ENCODE measurements around the gene C20orf204. TPM values are rescaled to one million over a fixed set of nuclear protein-coding genes. Genes with fewer than 3 reads are reported as not detected.

The C20orf204 gene
- total and polyA plus RNA-seq, 7 donors = under 0.01 to 1.7 (median 0.41) TPM; not detected in 2

DNA sequence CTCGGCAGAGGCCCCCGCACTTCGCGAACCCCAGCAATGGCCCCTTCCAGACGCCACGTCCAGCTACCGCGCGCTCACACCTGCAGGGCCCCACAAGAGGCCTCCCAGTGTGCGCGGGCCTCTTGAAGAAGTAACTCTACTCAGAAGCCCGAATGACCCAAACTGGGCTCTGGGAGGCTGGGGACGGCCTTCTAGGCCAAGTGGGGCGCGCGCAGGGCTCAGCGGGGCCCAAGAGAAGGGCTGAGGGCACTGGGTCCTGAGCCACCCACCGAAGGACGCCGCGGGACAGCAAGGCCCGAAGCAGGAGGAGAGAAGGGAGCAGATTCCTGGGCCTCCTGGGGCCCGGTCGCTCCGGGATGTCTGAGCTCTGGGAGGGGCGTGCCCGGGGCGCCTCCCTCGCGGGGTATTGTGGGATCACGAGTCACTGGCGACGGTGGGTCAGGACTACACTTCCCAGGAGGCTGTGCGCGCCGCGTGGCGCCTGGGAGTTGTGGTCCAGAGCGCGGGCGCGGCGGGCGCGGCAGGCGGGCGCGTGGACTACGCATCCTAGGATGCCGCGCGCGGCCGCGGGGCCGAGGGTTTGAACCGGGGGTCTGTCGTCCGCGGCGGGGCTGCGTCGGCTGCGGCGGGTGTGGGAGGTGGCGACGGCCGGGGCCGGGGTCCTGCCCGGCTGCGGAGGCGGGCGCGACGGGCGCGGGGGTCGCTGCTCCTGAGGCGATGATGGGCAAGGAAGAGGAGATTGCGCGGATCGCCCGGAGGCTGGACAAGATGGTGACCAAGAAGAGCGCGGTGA lies 26.8 kb downstream of the C20orf204 start, which contains the start of gene TCEA2:
TCEA2 (plus strand) TSS at position 603 of the 793 bp plus-strand sequence; CDS start at position 718, 115 bp downstream.
- no peaks in the 10 kb centered on the region for H3K9me3 ChIP-seq
- peak within 1 kb of the TSS; percentile 77 to 91 (median 88) for H3K27ac ChIP-seq
- 8 to 11% methylated on average over 85 of the region's 85 CpGs for WGBS, 2 donors
- H3K4me1 ChIP-seq = peaks cover 0 to 31% (median 25%) of the 10 kb centered on the region in 4 donors
- no peaks in the 10 kb centered on the region for H3K36me3 ChIP-seq
- peak; percentile 72 to 82 for TF ChIP-seq POLR2A (IDR thresholded peaks at IDR 0.05)
- TF ChIP-seq EP300 (IDR thresholded peaks at IDR 0.05) = no peak
- TF ChIP-seq POLR2AphosphoS5 (IDR thresholded peaks at IDR 0.05) = peak; percentile 79 to 95 (median 90)
- TF ChIP-seq, protein P1, sequence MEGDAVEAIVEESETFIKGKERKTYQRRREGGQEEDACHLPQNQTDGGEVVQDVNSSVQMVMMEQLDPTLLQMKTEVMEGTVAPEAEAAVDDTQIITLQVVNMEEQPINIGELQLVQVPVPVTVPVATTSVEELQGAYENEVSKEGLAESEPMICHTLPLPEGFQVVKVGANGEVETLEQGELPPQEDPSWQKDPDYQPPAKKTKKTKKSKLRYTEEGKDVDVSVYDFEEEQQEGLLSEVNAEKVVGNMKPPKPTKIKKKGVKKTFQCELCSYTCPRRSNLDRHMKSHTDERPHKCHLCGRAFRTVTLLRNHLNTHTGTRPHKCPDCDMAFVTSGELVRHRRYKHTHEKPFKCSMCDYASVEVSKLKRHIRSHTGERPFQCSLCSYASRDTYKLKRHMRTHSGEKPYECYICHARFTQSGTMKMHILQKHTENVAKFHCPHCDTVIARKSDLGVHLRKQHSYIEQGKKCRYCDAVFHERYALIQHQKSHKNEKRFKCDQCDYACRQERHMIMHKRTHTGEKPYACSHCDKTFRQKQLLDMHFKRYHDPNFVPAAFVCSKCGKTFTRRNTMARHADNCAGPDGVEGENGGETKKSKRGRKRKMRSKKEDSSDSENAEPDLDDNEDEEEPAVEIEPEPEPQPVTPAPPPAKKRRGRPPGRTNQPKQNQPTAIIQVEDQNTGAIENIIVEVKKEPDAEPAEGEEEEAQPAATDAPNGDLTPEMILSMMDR (IDR thresholded peaks at IDR 0.05) = no peak
- H3K27me3 ChIP-seq = no peaks in the 10 kb centered on the region
- H3K4me3 ChIP-seq = peak within 1 kb of the TSS; percentile 72 to 95 (median 89)
- intact Hi-C loops (cut with DNase I) = loop anchor here (1.0 kb wide), 1 partner anchor 81 kb away; the partner anchor contains the start of gene PRPF6
- peak; percentile 98 for DNase-seq

DNA sequence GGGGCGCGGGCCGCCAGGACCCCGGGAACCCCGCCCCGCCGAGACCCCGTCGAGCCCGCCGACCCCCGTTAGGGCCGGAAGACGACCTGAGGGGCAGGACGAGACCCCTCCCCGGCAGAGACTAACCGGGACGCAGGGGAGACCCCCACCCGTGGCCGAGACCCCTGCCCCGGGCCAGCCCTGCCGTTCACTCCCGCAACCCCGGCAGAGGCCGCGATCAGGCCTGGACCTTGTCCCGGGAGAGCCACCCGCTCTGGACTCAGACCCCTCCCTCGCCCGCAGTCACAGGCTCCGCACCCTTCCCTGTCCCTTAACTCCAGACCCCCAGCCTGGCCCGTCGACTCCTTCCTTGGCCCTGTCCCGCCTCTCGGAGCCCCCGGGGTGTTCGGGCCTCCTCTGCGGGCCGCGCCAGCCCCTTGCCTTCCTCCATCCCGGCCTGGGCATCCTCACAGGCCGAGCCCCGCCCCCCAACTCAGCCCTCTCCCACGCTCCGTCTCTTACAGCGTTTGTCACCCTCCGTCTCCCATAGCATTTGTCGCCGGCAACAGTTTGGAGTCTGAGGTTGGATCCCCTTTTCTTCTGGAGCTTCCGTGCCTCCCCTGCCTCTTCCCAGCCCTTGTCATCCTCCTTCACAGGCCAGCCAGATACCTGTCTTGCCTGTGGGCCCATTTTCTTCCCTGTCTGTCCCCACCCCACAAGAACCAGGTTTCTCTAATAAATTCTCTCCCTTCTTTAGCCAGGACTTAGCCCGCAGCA lies 27.6 kb downstream of the C20orf204 start:
- no peaks in the 10 kb centered on the region for H3K27me3 ChIP-seq
- H3K4me3 ChIP-seq = peak overlapping the region; percentile 72 to 95 (median 89)
- H3K9me3 ChIP-seq = no peaks in the 10 kb centered on the region
- WGBS, 2 donors = 5% methylated on average over 51 of the region's 51 CpGs
- peaks cover 0 to 29% (median 25%) of the 10 kb centered on the region in 4 donors for H3K4me1 ChIP-seq
- H3K27ac ChIP-seq = peak overlapping the region; percentile 77 to 91 (median 88)
- TF ChIP-seq EP300 (IDR thresholded peaks at IDR 0.05) (no peak), POLR2AphosphoS5 (IDR thresholded peaks at IDR 0.05) (no peak), POLR2A (IDR thresholded peaks at IDR 0.05) (no peak)
- TF ChIP-seq, protein P1 (IDR thresholded peaks at IDR 0.05) = no peak
- H3K36me3 ChIP-seq = no peaks in the 10 kb centered on the region
- no peak for DNase-seq
- intact Hi-C loops (cut with DNase I) = loop anchor here (1.0 kb wide), 1 partner anchor 82 kb away; the partner anchor contains the start of gene PRPF6

DNA sequence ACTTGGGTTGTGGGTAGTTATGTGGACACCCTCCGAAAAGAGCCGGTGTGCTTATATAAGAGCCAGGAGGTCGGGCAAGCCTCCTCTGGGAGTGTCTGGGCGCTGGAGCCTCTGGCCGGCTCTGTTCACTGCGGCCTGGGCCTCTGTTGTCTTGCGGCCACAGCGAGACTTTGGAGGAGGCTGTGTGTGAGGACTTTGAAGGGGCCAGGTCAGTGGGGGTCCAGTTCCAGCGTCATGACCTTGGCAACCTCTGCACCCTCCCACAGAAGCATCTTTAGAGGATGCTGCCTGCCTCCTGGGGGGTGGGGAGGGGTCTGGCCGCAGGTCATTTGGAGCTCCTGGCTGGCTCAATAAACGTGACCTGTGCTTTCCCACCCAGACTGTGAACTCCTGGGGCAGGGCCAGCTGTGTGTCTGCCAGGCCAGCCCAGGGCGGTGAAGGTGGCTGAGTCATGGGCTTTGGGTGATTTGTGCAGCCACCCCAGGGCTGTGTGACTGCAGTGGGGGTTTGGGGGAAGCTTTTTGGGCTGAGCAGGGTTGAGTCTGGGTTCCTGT lies 28.2 kb downstream of the C20orf204 start:
- Histone ChIP-seq H3K27ac (peak overlapping the region; percentile 77 to 91 (median 88)), H3K4me3 (peak overlapping the region; percentile 72 to 95 (median 89)), H3K9me3 (no peaks in the 10 kb centered on the region), H3K36me3 (no peaks in the 10 kb centered on the region), H3K27me3 (no peaks in the 10 kb centered on the region), H3K4me1 (peaks cover 0 to 29% (median 25%) of the 10 kb centered on the region in 4 donors)
- no peak for TF ChIP-seq POLR2A (IDR thresholded peaks at IDR 0.05)
- TF ChIP-seq, protein P1 (IDR thresholded peaks at IDR 0.05) = no peak
- TF ChIP-seq EP300 (IDR thresholded peaks at IDR 0.05) = no peak
- no peak for TF ChIP-seq POLR2AphosphoS5 (IDR thresholded peaks at IDR 0.05)
- intact Hi-C loops (cut with DNase I) = no loop called here
- DNase-seq = no peak
- 60 to 69% methylated on average over 12 of the region's 12 CpGs for WGBS, 2 donors

DNA sequence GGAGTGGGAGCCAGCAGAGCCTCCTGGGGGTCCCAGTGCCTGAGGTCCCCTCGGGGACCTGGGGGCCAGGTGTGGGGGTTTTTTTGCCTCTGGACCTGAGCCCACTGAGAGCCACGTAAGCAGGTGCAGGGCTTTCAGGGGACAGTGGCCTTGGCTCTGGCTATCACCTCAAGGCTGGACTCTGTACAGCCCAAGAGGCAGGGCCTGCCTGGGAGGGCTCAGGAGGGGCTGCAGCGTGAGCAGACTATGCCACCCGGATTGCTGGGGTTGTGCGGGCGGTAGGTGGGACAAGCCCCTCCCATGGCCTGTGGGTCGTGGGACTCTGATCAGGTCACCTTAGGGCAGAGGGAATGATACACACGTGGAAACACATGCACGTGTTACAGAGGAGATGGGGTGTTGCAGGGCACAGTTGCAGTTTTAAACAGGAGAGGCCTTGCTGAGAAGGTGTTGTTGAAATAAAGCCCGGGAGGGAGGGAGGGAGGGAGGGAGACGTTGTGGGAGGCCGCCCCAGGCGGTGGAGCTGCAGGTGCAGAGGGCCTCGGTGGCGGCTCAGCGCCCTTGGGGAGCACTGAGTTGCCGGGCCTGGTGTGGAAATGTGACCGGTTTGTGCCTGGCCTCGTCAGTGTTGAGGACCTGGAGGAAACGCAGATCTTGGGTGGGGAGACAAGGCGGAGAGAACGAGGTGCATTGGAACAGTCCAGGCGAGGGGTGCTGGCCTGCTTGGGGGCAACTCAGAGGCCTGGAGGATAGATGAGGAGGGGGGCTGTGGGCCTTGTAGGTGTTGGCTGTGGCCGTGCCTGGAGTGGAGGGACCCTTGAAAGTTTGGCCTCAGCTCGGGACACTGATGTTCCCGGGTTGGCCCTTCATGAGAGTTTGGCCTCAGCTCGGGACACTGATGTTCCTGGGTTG lies 29.3 kb downstream of the C20orf204 start:
- H3K9me3 ChIP-seq = no peaks in the 10 kb centered on the region
- H3K27me3 ChIP-seq = no peaks in the 10 kb centered on the region
- peaks cover 0 to 4% (median 0%) of the 10 kb centered on the region in 4 donors for H3K36me3 ChIP-seq
- whole genome bisulfite sequencing, 2 donors = 36 to 47% methylated on average over 27 of the region's 27 CpGs
- H3K27ac ChIP-seq = no peak overlapping the region
- no peak for DNase-seq
- TF ChIP-seq POLR2A (IDR thresholded peaks at IDR 0.05) (no peak), POLR2AphosphoS5 (IDR thresholded peaks at IDR 0.05) (no peak), EP300 (IDR thresholded peaks at IDR 0.05) (no peak)
- TF ChIP-seq, protein P1 (IDR thresholded peaks at IDR 0.05) = no peak
- H3K4me3 ChIP-seq = no peak overlapping the region
- intact Hi-C loops (cut with DNase I) = no loop called here
- H3K4me1 ChIP-seq = peaks cover 0 to 29% (median 25%) of the 10 kb centered on the region in 4 donors

Data from sigmoid colon (tissue), 7 donors.